ENCODE results near the gene IL31. TPM values are rescaled to one million over a fixed set of nuclear protein-coding genes. Genes with fewer than 3 reads are reported as not detected.

IL31 gene
- total RNA-seq, 2 experiments from 2014 or later, result not detected

GRCh38 chr12:122206111-122206881 lies 32.3 kb upstream of the IL31 start:
- no peak overlapping the region for H3K4me3 ChIP-seq (ENCODE audit: low read depth, low read length, poor library complexity, severe bottlenecking)
- CTCF ChIA-PET (ENCODE audit: unreplicated experiment), result no interaction called here
- TF ChIP-seq CTCF (conservative IDR thresholded peaks at IDR 0.05; ENCODE audit: low read length) (no peak), EZH2phosphoT487 (IDR thresholded peaks at IDR 0.05; ENCODE audit: borderline replicate concordance, low read depth, low read length) (no peak)
- no peak overlapping the region for H2AFZ ChIP-seq (ENCODE audit: low read length)
- no TSS peak for BruUV-seq (replicated peaks)
- no peaks in the 10 kb centered on the region for H3K4me1 ChIP-seq (ENCODE audit: insufficient read depth, low read length, poor library complexity, severe bottlenecking)
- no peaks in the 10 kb centered on the region for H3K9me3 ChIP-seq (ENCODE audit: low read length)
- no peaks in the 10 kb centered on the region; the same call in 1 of the 2 replicates for H4K20me1 ChIP-seq (ENCODE audit: insufficient read depth, low read length)
- POLR2A ChIA-PET, result no interaction called here
- H3K4me2 ChIP-seq (ENCODE audit: low read length), result no peak overlapping the region
- H3K36me3 ChIP-seq (ENCODE audit: insufficient read depth, low read length), result peaks cover 49% of the 10 kb centered on the region
- intact Hi-C loops (cut with micrococcal nuclease; ENCODE audit: unreplicated experiment), result no loop called here
- no peak for DNase-seq (ENCODE audit: low spot score)
- H3K27ac ChIP-seq (ENCODE audit: low read depth, low read length, poor library complexity, severe bottlenecking), result no peak overlapping the region
- H3K9me2 ChIP-seq (ENCODE audit: insufficient read depth, low read length), result no peaks in the 10 kb centered on the region
- no peaks in the 10 kb centered on the region for H3K79me2 ChIP-seq (ENCODE audit: insufficient read depth, low read depth, low read length)

GRCh38 chr12:122205053-122205925 lies 31.3 kb upstream of the IL31 start:
- CTCF ChIA-PET (ENCODE audit: unreplicated experiment), result interaction anchor here (0.6 kb wide), 1 partner anchor 16 kb away, joined by 3 read pairs; no protein-coding TSS in a partner anchor

More at GRCh38 chr12:122205053-122205925, 31.3 kb upstream of the IL31 start:
- Histone ChIP-seq H3K79me2 (ENCODE audit: insufficient read depth, low read depth, low read length) (no peaks in the 10 kb centered on the region), H3K4me3 (ENCODE audit: low read depth, low read length, poor library complexity, severe bottlenecking) (no peak overlapping the region), H2AFZ (ENCODE audit: low read length) (no peak overlapping the region), H3K9me2 (ENCODE audit: insufficient read depth, low read length) (no peaks in the 10 kb centered on the region), H3K36me3 (ENCODE audit: insufficient read depth, low read length) (peaks cover 40% of the 10 kb centered on the region), H3K9me3 (ENCODE audit: low read length) (no peaks in the 10 kb centered on the region), H3K4me2 (ENCODE audit: low read length) (no peak overlapping the region), H4K20me1 (ENCODE audit: insufficient read depth, low read length) (no peaks in the 10 kb centered on the region; the same call in 1 of the 2 replicates), H3K4me1 (ENCODE audit: insufficient read depth, low read length, poor library complexity, severe bottlenecking) (no peaks in the 10 kb centered on the region), H3K27ac (ENCODE audit: low read depth, low read length, poor library complexity, severe bottlenecking) (no peak overlapping the region)
- BruUV-seq (replicated peaks), result no TSS peak
- DNase-seq (ENCODE audit: low spot score), result no peak
- intact Hi-C loops (cut with micrococcal nuclease; ENCODE audit: unreplicated experiment), result no loop called here
- POLR2A ChIA-PET, result no interaction called here
- TF ChIP-seq CTCF (conservative IDR thresholded peaks at IDR 0.05; ENCODE audit: low read length) (no peak), EZH2phosphoT487 (IDR thresholded peaks at IDR 0.05; ENCODE audit: borderline replicate concordance, low read depth, low read length) (no peak)

Measured in OCI-LY7 (cell line).